NCI-H1092 treated with DMSO at 0.1 percent for 48 hours (cell line): ENCODE results near the gene COMT.
A peak's percentile ranks its signal among the peaks of the same experiment; 100 is the strongest.

Experiments
- DNase-seq: peaks from one replicate; lab custom pipeline; 2025; lab: John Stamatoyannopoulos, UW

COMT gene

DNA sequence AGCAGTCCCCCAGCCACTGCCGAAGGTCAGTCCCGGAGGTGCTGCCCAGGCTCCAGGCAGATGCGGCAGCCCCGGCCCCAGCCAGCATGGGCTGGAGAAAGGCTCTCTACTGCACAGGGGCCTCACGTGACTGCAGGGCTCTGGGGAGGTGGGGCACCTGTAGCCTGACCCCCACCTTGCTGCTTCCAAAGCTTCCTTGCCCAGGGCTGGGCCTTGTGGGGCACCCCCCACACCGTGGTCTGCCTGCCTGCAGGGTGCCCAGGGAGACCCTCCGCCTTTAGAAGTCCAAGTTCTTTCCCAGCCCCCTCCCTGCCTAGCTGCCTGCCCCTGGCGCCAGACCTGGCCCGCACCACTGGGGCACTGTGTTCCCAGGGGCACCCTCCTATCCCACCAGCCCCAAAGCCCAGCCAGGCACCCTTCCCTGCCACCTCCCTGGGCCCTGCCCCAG, 28.5 kb downstream of the COMT start:
- DNase-seq: no peak

- peak; percentile 13 for DNase-seq
Observed at GRCh38 chr22:19970479-19971275, 29.1 kb downstream of the COMT start.

DNA sequence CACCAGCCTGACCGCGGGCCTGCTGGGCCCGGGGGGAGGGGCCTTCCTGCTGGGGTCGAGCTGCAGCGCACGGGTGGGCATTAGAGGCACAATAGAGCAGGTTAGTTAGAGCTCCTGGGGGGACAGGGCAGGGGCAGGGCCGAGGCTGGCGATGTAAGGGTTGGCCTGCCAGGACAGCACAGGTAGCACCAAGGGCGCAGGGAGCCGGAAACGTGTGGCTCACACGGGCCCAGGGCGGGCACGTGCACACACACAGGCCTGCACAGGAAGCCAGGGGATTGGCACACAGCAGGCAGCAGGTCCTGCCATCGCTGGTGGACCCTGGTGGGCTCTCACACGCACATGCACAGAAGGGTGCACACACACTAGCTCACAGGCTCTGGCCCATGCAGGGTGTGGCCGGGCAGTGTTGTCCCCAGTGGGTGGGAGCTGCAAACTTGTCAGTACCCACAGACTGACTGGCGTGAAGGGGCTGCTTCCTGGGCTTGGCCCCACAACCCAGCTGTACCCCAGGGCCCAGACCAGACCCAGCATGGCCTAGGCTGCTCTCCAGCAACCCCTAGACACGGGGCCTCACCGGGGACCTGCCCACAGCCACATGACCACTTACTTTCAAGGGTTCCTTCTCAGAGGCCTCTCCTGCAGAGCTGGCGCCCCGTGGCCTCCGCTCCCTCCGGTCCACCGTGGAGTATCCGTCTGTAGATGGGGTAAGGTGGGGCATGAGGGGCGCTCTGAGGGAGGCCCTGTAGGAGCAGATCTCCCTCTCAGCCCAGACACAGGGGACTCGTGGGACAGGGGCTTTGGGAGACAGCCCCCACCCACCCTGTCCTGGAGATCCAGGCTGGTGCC, 29.9 kb downstream of the COMT start:
- DNase-seq: no peak

DNA sequence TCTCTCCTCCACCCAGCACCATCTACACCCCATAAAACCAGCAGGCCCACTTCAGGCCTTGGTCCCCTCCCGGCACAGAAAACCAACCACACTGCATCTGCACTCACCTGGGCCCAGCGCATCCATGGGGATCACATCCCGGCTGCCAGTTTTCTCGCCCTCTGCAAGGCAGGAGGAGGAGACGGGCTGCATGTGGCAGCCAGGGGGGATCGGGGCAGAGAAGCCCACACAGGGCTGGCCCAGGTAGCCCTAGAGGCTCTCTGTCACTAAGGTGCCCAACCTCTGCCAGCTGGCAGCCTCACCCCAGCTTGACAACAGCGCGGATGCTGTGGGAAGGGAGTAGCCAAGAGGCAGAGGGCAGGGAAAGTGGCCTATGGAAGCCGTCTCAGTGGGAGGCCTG, 30.7 kb downstream of the COMT start:
- no peak for DNase-seq

DNA sequence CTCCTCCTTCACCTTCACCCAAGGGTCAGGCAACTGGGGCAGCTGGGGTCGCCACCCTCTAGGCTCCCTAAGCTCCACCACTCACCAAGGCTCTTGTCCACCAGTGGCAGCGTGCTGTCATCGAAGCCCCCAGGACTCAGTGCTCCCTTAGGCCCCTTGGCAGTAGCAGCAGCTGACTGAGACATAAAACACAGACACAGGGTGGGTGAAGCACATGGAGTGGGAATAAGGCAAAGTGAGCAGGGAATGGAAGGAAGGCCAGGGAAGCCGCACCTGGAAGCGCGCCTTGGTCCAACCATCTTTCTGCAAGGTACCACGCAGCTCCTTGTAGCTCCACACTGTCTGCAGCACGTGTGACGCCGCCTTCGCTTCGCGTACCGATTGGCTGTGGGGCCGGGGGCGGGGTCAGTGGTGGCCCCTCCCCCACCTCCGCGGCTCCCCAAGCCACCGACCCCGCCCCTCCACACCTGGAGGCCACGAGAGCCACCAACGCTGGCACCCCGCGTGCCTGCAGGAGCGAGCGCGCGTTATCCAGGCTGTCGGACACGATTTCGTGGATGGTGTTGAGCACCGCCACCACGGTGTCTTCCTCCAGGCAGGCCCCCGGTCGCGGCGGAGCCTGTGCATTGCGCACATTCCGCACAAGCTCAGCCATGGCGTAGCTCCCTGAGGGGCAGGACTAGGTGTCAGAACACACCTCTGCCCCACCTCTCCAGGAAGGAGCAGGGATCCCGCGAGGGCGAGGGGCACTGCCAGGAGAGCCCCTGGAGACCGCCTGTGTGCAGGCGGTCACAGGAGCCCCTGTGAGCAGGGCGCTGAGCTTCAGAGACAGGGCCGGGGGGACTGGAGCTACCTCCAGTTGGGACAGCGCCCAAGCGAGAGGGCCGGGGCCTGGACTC, 31.3 kb downstream of the COMT start:
- DNase-seq: no peak

DNA sequence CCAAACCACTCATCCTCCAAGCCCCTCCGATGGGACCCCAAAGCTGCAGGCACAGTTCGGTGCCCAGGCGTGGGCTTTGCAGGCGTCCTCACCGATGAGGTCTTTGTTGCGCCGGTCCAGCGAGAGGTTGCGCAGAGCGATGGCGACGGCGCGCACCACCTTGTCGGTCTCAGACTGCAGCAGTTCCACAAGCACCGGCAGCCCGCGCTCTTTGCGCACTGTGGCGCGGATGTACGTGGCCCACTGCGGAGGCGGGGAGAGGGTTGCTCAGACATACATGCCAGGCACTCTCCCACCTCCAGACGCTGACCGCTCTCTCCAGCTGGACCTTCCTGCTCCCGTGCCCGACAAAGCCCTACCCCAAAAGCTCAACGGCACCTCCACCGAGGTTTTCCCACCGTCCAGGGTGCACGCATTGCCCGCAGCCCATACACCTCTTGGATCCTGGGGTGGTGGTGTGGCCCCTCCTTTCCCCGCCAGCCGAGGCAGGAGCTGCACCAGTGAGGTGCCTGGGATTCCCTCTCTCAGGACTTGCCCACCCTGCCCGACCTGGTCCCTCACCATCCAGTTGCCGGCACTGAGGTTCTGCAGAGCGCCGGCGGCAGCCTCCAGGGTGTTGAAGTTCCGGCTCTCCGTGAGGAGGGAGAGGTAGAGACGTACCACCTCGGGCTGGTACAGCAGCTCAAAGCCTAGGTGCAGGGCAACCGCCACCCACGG, 32.1 kb downstream of the COMT start:
- DNase-seq: no peak

DNA sequence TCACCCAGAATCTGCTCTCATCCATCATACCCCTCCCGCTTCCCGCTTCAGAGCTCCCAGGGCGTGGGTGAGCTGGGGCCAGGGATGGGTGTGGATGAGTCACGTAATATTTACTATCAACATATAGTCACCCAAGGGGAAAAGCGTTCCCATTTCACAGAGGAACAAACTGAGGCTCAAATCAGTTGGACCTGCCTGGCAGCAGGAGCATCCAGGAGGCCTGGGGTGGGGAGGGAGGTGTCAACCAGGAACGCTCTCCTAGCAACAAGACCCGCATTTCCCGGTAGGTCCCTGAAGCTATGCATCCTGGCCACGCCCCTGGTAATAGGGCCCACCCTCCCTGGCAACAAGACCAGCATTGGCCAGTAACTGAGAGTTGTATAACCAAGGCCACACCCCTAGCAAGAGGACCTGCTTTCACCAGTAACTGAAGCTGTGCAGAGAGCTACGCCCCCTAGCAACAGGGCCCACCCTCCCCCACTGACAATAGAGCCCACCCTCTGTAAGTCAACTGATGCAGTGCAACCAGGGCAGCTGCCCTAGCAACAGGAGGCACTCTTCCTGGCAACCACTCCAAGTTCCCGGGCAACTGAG, 32.8 kb downstream of the COMT start:
- peak; percentile 86 for DNase-seq

GRCh38 chr22:19974935-19975706, 33.5 kb downstream of the COMT start:
- peak; percentile 61 for DNase-seq

DNA sequence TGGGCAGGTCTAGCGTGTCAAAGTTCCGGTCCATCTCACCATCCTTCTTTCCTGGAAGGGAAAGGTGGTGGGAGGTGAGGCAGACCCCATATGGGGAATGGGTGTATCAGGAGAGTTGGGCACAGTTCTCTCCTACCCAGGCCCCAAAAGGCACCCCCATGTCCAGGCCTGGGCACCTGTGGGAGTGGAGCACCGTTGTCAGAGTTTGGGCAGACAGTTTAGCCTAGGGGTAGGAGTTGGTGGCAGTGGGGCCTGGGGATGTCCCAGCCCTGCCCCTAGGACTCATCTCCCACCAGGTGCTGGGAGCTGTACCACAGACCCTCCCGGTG, 34.1 kb downstream of the COMT start:
- DNase-seq: no peak

DNA sequence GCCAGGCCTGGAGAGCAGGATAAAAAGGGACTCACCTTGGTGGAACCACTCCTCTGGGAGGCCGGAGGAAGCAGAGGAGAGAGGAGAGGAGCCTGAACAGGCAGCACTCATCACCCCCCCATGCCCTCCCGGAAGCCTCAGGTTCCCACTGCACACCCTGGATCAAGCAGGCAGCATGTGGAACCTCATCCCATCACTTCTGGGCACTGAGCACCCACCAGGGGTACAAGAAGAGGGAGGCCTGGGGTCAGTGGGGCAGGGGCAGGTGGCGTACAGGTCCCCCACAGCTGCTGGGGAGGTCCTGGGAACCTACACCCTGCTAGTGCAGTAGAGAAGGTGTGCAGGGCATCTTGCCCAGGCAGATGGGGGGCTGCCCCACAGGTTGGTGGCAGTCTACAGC, 35.1 kb downstream of the COMT start:
- DNase-seq: no peak

GRCh38 chr22:19977296-19978243, 36.0 kb downstream of the COMT start:
- no peak for DNase-seq

DNA sequence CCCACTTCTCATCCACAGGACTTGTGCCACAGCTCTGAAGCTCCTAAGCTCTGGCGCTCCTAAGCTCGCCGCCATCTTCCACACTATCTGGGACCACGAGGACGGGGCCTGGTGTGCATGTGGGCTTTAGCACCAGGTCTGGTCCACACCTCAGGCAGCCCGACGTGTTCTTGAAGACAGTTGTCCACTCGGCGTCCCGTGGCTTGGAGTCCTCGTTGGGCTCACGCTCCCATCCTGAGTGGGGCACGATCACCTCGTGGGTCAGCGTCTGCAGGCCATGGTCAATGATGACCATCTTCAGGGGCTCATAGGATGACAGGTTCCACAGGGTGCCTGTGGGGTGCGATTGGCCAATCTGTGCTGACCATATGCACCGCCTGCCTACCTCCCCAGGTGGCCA, 37.2 kb downstream of the COMT start:
- DNase-seq: no peak

DNA sequence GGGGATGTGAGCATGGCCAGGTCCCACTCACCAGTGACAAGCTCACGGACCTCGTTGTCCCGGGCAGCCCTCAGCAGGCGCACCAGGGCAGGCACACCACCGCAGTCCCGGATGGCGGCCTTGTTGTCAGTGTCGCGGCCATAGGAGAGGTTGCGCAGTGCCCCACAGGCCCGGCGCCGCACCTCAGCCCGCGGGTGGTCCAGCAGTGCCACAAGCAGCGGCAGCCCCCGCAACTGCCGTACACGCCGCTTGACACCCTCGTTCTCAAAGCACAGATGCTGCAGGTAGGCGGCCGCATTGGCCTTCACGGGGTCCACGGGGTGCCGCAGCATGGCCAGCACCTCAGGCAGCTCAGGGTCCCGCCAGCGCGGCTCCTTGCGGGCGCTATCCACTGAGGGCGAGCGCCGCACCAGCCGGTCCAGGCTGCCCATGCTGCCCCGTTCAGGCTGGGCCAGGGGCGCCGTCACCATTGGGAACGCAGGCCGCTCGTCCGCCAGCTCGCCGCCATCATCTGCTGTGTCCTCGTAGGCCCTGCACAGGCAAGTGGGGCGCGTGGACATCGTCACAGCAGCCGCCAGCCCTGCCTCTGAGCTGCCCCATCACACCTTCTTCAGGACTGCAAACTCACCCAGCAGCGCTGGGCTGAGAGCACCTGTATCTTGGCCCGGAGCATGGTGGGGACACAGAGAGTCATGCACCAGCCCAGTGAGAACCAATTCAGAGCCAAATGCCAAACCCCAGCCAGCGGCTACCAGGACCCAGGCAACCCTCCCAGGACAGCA, 38.3 kb downstream of the COMT start:
- no peak for DNase-seq

DNA sequence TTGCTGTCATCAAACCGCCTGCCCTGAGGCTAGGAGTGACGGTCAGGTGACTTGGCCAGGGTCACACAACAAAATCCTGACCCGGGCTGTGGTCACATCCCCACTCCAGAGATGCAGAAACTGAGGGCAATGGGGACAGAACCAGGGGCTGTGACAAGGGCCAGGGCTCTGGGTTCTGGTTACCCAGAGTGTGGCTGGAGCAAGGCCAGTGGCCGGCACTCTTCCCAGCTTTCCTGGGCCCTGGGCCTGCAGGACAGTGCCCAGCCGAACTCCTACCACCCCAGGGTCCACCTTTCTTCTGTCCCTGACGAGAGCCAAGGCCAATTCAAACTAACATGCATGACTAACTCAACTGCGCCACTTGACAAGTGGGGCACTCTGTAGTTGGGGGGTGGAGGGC, 39.2 kb downstream of the COMT start:
- no peak for DNase-seq

- no peak for DNase-seq
Observed at GRCh38 chr22:19981171-19981960, 39.8 kb downstream of the COMT start.

DNA sequence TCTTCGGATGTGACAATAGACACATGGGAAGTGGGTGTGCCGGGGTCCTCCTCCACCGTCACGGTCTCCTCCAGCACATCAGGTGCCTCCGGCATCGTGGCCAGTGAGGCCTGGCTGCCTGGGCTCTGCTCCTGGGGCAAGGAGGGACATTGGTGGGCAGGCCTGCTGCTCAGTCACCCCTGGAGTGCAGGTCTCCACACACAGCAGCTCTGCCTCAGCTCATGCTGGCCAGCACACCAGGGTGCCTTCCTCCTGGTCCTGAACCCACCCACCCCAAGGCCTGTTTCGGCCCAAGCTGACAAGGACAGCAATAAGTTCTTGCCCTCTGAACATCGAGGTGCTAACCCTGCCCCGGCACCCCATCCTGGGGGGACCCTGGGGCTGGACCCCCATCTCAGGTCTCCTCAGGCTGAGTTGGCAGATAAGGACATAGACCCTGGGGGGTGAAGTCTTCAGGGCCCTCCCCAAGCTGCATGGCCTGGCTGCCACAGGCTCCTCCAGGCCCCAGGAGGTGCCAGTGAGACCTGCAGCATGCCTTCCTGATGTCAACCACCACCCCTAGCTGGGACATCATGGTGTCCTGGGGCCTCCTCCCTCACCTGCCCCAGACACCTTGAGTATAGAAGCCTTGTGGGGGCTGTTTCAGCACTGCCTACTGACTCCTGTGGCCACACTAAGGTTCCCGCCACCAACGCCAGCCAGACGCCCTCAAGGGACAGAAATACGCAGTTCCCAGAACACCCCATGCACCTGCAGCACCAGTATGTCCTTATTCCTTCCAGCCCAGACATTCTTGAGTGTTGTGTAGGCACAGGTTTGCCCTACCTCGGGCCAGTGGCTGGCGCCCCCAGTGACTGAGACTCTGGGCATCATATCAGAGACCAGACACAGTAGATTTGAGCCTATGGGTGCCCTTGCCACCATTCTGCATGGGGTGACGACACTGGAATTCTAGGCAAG, 40.7 kb downstream of the COMT start:
- DNase-seq: no peak
